H9 (cell line): ENCODE results near the gene SIN3B. TPM values are rescaled to one million over a fixed set of nuclear protein-coding genes. Genes with fewer than 3 reads are reported as not detected.

Experiments
- DNase-seq: peaks from one replicate; pipeline ENCODE4 v3.0.0-alpha.2; 2017
- H2AFZ ChIP-seq: one replicate; pipeline ENCODE4 v1.6.1; 2013; ENCODE audit warnings: mild to moderate bottlenecking, low read length, control low read depth, moderate library complexity
- H2AK5ac ChIP-seq: 2 replicates; pipeline ENCODE4 v1.6.1; 2013; ENCODE audit warnings: low read length, control low read depth, mixed read lengths; ENCODE audit not compliant: insufficient read length
- H2BK120ac ChIP-seq: one replicate; pipeline ENCODE4 v1.6.1; 2013; ENCODE audit warnings: low read depth, mild to moderate bottlenecking, low read length, control low read depth, inconsistent platforms; ENCODE audit not compliant: poor library complexity, severe bottlenecking
- H2BK12ac ChIP-seq: 2 replicates; pipeline ENCODE4 v1.6.1; 2013; ENCODE audit warnings: low read length, control low read depth, mixed read lengths, low read depth; ENCODE audit not compliant: insufficient read length
- H2BK15ac ChIP-seq: 2 replicates; pipeline ENCODE4 v1.6.1; 2013; ENCODE audit warnings: low read depth, low read length, control low read depth
- H2BK20ac ChIP-seq: one replicate; pipeline ENCODE4 v1.6.1; 2013; ENCODE audit warnings: low read depth, mild to moderate bottlenecking, low read length, control low read depth, inconsistent platforms; ENCODE audit not compliant: poor library complexity, severe bottlenecking
- H2BK5ac ChIP-seq: 2 replicates; pipeline ENCODE4 v1.6.1; 2013; ENCODE audit warnings: low read length, control low read depth, mixed read lengths; ENCODE audit not compliant: insufficient read length
- H3K14ac ChIP-seq: 2 replicates; pipeline ENCODE4 v1.6.1; 2013; ENCODE audit warnings: low read length, control low read depth; ENCODE audit not compliant: insufficient read depth
- H3K18ac ChIP-seq: 2 replicates; pipeline ENCODE4 v1.6.1; 2013; ENCODE audit warnings: low read depth, mild to moderate bottlenecking, mixed read lengths, low read length, control low read depth; ENCODE audit not compliant: insufficient read length
- H3K23ac ChIP-seq: 2 replicates; pipeline ENCODE4 v1.6.1; 2013; ENCODE audit warnings: low read length, control low read depth, mixed read lengths, low read depth; ENCODE audit not compliant: insufficient read length
- H3K23me2 ChIP-seq: 2 replicates; pipeline ENCODE4 v1.6.1; 2013; ENCODE audit warnings: low read depth, mild to moderate bottlenecking, mixed read lengths, low read length, control low read depth; ENCODE audit not compliant: insufficient read length, poor library complexity, severe bottlenecking
- H3K27ac ChIP-seq: 2 replicates; pipeline ENCODE4 v1.5.1; 2013; ENCODE audit warnings: low read length, control low read depth, mixed read lengths, low read depth; ENCODE audit not compliant: insufficient read length
- H3K27me3 ChIP-seq: 2 replicates; pipeline ENCODE4 v1.6.1; 2013; ENCODE audit warnings: low read length, control low read depth, inconsistent platforms; ENCODE audit not compliant: insufficient read depth
- H3K4ac ChIP-seq: 2 replicates; pipeline ENCODE4 v1.6.1; 2013; ENCODE audit warnings: low read depth, mild to moderate bottlenecking, control low read depth, inconsistent platforms, low read length, moderate library complexity
- H3K4me1 ChIP-seq: 2 replicates; pipeline ENCODE4 v1.6.1; 2013; ENCODE audit warnings: low read length, control low read depth, inconsistent platforms; ENCODE audit not compliant: insufficient read depth
- H3K4me2 ChIP-seq: 2 replicates; pipeline ENCODE4 v1.6.1; 2013; ENCODE audit warnings: low read length, control low read depth, mixed read lengths; ENCODE audit not compliant: insufficient read length, insufficient read depth
- H3K56ac ChIP-seq: 2 replicates; pipeline ENCODE4 v1.6.1; 2013; ENCODE audit warnings: low read depth, mild to moderate bottlenecking, mixed read lengths, low read length, control low read depth; ENCODE audit not compliant: insufficient read length
- H3K79me1 ChIP-seq: 2 replicates; pipeline ENCODE4 v1.6.1; 2013; ENCODE audit warnings: low read depth, mild to moderate bottlenecking, moderate library complexity, low read length, control low read depth, inconsistent platforms; ENCODE audit not compliant: insufficient read depth, poor library complexity, severe bottlenecking
- H3K79me2 ChIP-seq: 2 replicates; pipeline ENCODE4 v1.6.1; 2013; ENCODE audit warnings: low read length, control low read depth, inconsistent platforms; ENCODE audit not compliant: insufficient read depth
- H3K9ac ChIP-seq: 2 replicates; pipeline ENCODE4 v1.6.1; 2013; ENCODE audit warnings: low read length, control low read depth, mixed read lengths; ENCODE audit not compliant: insufficient read length; ENCODE audit errors: extremely low read depth
- H3K9me3 ChIP-seq: one replicate; pipeline ENCODE4 v1.6.1; 2013; ENCODE audit warnings: low read depth, low read length, inconsistent platforms; ENCODE audit not compliant: control insufficient read depth
- H3T11ph ChIP-seq: one replicate; pipeline ENCODE4 v1.6.1; 2013; ENCODE audit warnings: mild to moderate bottlenecking, low read length, control low read depth, inconsistent platforms
- H4K20me1 ChIP-seq: one replicate; pipeline ENCODE4 v1.6.1; 2013; ENCODE audit not compliant: control insufficient read depth, insufficient read length, insufficient read depth
- H4K5ac ChIP-seq: 2 replicates; pipeline ENCODE4 v1.6.1; 2013; ENCODE audit warnings: low read depth, mild to moderate bottlenecking, mixed read lengths, low read length, control low read depth; ENCODE audit not compliant: insufficient read length
- H4K8ac ChIP-seq: replicated peaks from 2 replicates; pipeline ENCODE4 v1.6.1; 2013; ENCODE audit warnings: low read length, control low read depth, mixed read lengths, low read depth; ENCODE audit not compliant: insufficient read length
- H4K91ac ChIP-seq: 2 replicates; pipeline ENCODE4 v1.6.1; 2013; ENCODE audit warnings: low read depth, mild to moderate bottlenecking, moderate library complexity, mixed read lengths, low read length, control low read depth; ENCODE audit not compliant: insufficient read length
- H3K27ac Mint-ChIP-seq, 3 experiments: 2 replicates in 2 of 3; 3 replicates in 1 of 3; pipeline ENCODE4 v1.8.0; 2020 to 2021; ENCODE audit warnings: mixed read lengths in 3 of 3, mild to moderate bottlenecking in 1 of 3, moderate library complexity in 1 of 3
- H3K27me3 Mint-ChIP-seq: 2 replicates; pipeline ENCODE4 v1.8.0; 2021; ENCODE audit warnings: low read depth, mild to moderate bottlenecking, moderate library complexity, mixed read lengths
- H3K36me3 Mint-ChIP-seq, 3 experiments: 2 replicates in 2 of 3; 3 replicates in 1 of 3; pipeline ENCODE4 v1.8.0; 2020 to 2021; ENCODE audit warnings: low read depth in 3 of 3, mixed read lengths in 3 of 3; ENCODE audit not compliant: insufficient read depth in 1 of 3
- H3K4me1 Mint-ChIP-seq, 2 experiments: 2 replicates each; pipeline ENCODE4 v1.8.0; 2020; ENCODE audit warnings: mixed read lengths in 2 of 2
- H3K4me3 Mint-ChIP-seq, 2 experiments: 2 replicates in 1 of 2; 3 replicates in 1 of 2; pipeline ENCODE4 v1.8.0; 2020 to 2021; ENCODE audit warnings: mild to moderate bottlenecking in 2 of 2, mixed read lengths in 2 of 2, moderate library complexity in 1 of 2
- H3K9me3 Mint-ChIP-seq, 2 experiments: 2 replicates in 1 of 2; 3 replicates in 1 of 2; pipeline ENCODE4 v1.8.0; 2020; ENCODE audit warnings: mild to moderate bottlenecking in 2 of 2, mixed read lengths in 2 of 2, moderate library complexity in 1 of 2
- WGBS: extraction: QIAGEN DNeasy Blood & Tissue Kit; methylation state at CpG from one replicate; pipeline ENCODE4 v1.1.7; 2013; ENCODE audit warnings: missing lambda C conversion rate, low lambda C conversion rate, mixed read lengths; ENCODE audit not compliant: insufficient read length; ENCODE audit errors: extremely low coverage; 5-methylcytosine and 5-hydroxymethylcytosine counted together
- total RNA-seq: library from RNA; stranded (reverse); gene quantifications from 2 replicates; pipeline ENCODE4 v1.2.1, GENCODE V29; 2021
- TF ChIP-seq, protein P1 (sequence below): fragments of 200-600 bp; sonication (generic); conservative IDR thresholded peaks from 3 replicates; pipeline ENCODE4 v1.8.0; 2021; ENCODE audit warnings: antibody characterized with exemption, mild to moderate bottlenecking

SIN3B gene
- total RNA-seq, 1 experiment from 2014 or later: 72.7 TPM

DNA sequence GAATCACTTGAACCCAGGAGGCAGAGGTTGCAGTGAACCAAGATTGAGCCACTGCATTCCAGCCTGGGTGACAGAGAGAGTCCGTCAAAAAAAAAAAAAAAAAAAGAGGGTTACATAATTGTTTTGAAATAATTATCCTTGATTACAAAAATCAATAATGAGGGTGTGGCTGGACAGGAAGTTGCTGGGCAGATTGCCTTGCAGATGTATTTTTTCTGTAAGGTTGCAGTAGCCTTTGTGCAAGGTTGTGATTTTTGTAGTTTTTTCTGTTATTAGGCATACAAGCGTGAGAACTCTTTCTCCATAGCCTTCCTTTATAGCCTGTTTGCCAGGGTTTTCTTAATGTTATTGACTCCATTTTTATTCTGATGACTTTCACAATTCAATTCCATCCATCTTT is 40.7 kb upstream of the SIN3B start:
- no peak overlapping the region for H2BK20ac ChIP-seq
- no peak overlapping the region for H4K91ac ChIP-seq
- no peak overlapping the region for H2BK12ac ChIP-seq
- H3K27me3 ChIP-seq: no peaks in the 10 kb centered on the region
- no peak overlapping the region for H3T11ph ChIP-seq
- H4K5ac ChIP-seq: no peak overlapping the region
- H3K9ac ChIP-seq: no peak overlapping the region
- no peak overlapping the region for H3K4ac ChIP-seq
- H3K9me3 ChIP-seq: no peaks in the 10 kb centered on the region
- no peak overlapping the region for H2BK5ac ChIP-seq
- no peaks in the 10 kb centered on the region for H3K4me1 Mint-ChIP-seq
- H3K18ac ChIP-seq: no peak overlapping the region
- H3K4me3 Mint-ChIP-seq: no peak overlapping the region
- peaks cover 0 to 11% (median 10%) of the 10 kb centered on the region in 3 experiments; a peak in 4 of 7 replicates for H3K36me3 Mint-ChIP-seq
- no peaks in the 10 kb centered on the region for H3K79me1 ChIP-seq
- peaks cover 16 to 18% of the 10 kb centered on the region in 2 experiments for H3K9me3 Mint-ChIP-seq
- H3K27ac ChIP-seq: no peak overlapping the region
- H2BK120ac ChIP-seq: no peak overlapping the region
- H3K23ac ChIP-seq: no peak overlapping the region
- no peak overlapping the region for H4K8ac ChIP-seq
- DNase-seq: no peak
- no peak overlapping the region for H2AFZ ChIP-seq
- no CpG with 5 or more reads among the region's 2 CpGs for WGBS
- no peaks in the 10 kb centered on the region for H4K20me1 ChIP-seq
- H3K23me2 ChIP-seq: no peaks in the 10 kb centered on the region
- no peak overlapping the region for H2BK15ac ChIP-seq
- H3K4me2 ChIP-seq: no peak overlapping the region
- no peak overlapping the region for H2AK5ac ChIP-seq
- H3K79me2 ChIP-seq: no peaks in the 10 kb centered on the region
- TF ChIP-seq, protein P1, sequence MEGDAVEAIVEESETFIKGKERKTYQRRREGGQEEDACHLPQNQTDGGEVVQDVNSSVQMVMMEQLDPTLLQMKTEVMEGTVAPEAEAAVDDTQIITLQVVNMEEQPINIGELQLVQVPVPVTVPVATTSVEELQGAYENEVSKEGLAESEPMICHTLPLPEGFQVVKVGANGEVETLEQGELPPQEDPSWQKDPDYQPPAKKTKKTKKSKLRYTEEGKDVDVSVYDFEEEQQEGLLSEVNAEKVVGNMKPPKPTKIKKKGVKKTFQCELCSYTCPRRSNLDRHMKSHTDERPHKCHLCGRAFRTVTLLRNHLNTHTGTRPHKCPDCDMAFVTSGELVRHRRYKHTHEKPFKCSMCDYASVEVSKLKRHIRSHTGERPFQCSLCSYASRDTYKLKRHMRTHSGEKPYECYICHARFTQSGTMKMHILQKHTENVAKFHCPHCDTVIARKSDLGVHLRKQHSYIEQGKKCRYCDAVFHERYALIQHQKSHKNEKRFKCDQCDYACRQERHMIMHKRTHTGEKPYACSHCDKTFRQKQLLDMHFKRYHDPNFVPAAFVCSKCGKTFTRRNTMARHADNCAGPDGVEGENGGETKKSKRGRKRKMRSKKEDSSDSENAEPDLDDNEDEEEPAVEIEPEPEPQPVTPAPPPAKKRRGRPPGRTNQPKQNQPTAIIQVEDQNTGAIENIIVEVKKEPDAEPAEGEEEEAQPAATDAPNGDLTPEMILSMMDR: no peak
- H3K27me3 Mint-ChIP-seq: peaks cover 2% of the 10 kb centered on the region
- H3K27ac Mint-ChIP-seq: no peak overlapping the region
- H3K4me1 ChIP-seq: no peaks in the 10 kb centered on the region
- no peak overlapping the region for H3K56ac ChIP-seq
- no peak overlapping the region for H3K14ac ChIP-seq
